NCI-H510A (cell line): ENCODE results near the gene VSTM2B.
"Not testable (repeated sequence)": the region's sequence is repeated elsewhere in the genome, so short reads cannot be mapped to it uniquely, and the experiment has no call there.

Source experiments
- DNase-seq: peaks from one replicate; lab custom pipeline; 2025; lab: John Stamatoyannopoulos, UW

The VSTM2B gene

GRCh38 chr19:29531458-29532025, 5.7 kb downstream of the VSTM2B start:
- DNase-seq: no peak

- no peak for DNase-seq
Measured at GRCh38 chr19:29532097-29532496, 6.3 kb downstream of the VSTM2B start.

GRCh38 chr19:29532956-29533355, 7.2 kb downstream of the VSTM2B start:
- DNase-seq: no peak

- DNase-seq: no peak
Measured at GRCh38 chr19:29533578-29534544, 8.1 kb downstream of the VSTM2B start.

- DNase-seq: no peak
Measured at GRCh38 chr19:29535214-29535831, 9.5 kb downstream of the VSTM2B start.

DNA sequence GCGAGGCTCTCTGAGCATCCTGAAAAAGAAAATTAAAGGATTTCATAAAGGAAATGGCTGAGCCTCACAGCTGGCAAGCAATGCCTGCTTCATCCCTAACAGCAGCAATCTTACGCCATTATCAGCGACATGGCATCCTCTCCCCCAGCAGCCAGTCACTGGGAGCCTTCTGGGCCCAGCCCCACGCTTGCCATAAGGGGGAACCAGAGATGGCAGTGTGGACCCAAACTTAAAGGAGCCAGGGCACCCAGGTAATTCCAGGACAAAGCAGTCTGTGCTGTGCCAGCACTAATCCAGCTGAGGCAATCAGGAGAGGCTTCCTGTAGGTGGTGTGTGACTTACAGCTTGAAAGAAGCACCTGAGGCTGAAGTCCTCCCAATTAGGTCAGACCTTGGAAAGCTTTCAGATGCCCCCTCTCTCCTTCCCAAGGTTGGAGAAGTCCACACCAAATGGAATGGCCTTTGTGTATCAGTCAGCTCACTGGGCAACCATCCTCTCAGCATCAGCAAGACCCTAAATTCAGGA, 10.3 kb downstream of the VSTM2B start:
- no peak for DNase-seq

DNA sequence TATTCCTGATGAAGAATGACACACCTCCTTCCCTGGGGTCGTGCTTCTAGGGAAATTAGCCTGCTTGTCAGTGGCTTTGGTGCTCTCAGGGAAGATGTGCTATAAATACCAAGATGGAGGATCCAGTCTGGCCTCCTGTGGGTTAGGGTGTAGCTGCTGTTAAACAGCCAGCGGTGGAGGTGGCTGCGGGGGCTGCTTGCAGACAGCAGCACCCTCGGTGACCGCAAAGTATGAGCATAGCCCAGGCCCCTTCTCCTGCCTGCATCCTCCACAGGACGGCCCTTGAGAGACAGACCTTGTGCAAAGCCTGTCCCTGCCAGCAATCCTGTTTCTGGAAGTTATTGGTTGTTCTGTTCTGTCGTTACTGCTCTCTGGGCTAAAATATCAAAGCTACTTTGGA, 11.4 kb downstream of the VSTM2B start:
- DNase-seq: no peak

- DNase-seq: no peak
Measured at GRCh38 chr19:29537601-29538000, 11.8 kb downstream of the VSTM2B start.

GRCh38 chr19:29538146-29538545, 12.4 kb downstream of the VSTM2B start:
- no peak for DNase-seq

DNA sequence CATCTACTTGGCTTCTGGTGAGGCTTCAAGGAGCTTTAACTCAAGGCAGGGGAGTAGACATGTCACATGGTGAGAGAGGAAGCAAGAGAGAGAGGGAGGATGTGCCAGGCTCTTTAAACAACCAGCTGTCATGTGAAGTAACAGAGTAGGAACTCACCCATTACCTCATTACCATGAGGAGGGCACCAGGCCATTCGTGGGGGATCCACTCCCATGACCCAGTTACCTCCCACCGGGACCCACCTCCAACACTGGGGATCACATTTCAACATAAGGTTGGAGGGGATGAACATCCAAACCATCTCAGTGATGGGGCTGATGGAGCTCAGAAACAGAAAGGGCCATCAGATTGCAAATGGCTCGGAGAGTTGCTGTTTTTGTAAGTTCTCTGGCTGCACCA, 12.9 kb downstream of the VSTM2B start:
- no peak for DNase-seq

DNA sequence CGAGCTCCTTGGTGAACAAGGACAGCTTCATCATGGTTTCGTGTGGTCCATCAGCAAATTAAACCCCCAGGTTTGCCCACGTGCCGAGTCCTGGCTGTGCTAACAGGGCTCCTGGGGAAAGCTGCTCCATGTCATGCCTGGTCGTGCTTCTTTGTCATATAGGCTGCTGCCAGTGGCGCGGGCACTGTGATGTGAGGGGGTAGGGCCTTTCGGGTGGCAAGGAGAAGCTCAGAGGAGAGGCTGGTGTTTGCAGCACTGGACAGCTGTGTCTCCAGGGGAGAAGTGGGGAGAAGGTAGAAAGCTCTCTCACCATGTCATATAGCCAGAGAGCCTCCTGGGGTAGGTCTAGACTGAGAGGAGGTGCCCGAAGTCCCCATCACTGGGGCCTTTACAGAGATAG, 13.3 kb downstream of the VSTM2B start:
- no peak for DNase-seq

GRCh38 chr19:29539670-29540069, 13.9 kb downstream of the VSTM2B start:
- no peak for DNase-seq

GRCh38 chr19:29540114-29540513, 14.3 kb downstream of the VSTM2B start:
- no peak for DNase-seq

DNA sequence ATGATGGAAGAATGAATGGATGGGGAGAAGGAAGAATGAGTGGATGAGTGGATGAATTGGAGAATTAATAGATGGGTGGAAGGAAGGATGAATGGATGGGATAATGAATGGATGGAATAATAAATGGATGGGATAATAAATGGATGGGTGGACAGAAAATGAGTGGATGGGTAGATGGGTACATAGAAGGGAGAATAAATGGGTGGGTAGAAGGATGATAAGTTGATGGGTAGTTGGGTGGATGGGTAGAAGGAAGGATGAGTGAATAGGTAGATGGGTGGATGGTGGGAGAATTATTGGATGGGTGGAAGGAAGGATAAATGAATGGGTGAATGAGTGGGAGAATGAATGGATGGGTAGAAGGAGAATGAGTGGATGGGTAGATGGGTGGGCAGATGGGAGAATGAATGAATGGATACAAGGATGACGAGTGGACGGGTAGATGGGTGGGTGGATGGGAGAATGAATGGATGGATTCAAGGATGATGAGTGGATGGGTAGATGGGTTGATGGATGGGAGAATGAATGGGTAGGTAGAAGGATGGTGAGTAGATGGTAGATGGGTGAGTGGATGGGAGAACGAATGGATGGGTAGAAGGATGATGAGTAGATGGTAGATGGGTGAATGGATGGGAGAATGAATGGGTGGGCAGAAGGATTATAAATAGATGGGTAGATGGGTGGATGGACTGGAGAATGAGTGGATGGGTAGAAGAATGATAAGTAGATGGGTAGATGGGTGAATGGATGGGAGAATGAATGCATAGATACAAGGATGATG, 15.9 kb downstream of the VSTM2B start:
- no peak for DNase-seq

DNA sequence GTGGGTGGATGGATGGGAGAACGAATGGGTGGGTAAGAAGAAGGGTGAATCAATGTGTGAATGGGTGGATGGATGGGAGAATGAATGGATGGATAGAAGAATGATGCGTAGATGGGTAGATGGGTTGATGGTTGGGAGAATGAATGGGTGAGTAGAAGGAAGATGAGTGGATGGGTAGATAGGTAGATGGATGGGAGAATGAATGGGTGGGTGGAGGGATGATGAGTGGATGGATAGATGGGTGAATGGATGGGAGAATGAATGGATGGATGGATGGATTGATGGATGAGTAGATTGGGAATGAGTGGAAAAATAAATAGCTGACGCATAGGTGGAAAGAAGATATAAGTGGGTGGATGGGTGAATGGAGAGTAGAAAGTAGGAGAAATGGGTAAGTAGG, 16.5 kb downstream of the VSTM2B start:
- no peak for DNase-seq

DNA sequence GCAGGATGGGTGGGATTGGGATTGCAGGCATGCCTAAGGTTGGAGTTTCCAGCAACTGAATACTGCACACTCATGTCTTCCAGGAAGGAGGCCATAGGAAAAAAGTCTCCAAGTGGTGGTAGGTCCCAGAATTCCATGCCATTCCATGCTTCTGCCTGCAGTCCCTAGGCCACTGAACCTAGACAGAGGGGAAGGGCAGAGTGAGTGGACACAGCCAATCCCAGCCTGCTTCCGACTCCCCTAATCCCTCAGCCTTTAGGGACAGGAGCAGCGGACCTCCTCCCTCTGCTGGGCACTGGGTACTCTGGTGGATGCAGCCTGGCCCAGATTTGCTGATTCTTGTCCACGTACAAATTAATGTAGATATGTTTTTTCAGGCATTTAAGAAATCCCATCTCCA, 17.0 kb downstream of the VSTM2B start:
- DNase-seq: no peak

GRCh38 chr19:29543381-29543780, 17.6 kb downstream of the VSTM2B start:
- no peak for DNase-seq

- DNase-seq: no peak
Measured at GRCh38 chr19:29544656-29545360, 19.0 kb downstream of the VSTM2B start.

GRCh38 chr19:29545447-29545846, 19.7 kb downstream of the VSTM2B start:
- DNase-seq: not testable (repeated sequence)

DNA sequence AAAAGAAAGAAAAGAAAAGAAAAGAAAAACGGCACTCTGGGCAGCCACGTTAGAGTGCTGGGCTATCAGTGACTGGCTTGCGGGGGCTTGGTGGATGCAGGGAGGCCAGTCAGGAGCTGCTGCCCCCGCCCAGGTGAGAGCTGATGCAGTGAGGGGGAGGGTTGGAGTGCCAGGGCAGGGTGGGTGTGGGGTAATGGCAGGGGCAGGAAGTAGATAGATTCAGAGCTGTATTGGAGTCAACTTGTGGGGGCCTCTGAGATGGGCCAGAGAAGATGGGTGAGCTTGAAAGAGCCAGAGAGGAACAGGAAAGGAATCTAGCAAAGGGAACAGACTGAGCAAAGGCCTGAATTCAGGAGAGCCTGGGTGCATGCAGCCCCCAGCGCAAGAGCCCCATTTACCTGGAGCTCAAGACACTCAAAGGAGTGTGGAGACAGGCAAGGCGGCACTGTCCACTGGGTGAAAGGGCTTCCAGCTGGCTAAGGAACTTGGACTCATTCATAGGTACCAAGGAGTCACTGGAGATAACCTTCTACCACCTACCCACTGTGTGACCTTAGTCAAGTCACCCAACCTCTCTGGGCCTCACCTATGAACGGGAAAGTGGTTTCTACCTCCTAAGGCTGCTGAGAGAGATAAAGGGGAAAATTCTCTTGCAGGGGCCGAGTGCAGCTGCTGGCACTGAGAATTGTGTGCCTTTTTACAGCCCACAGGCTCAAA, 20.2 kb downstream of the VSTM2B start:
- no peak for DNase-seq
